Measurements from ENCODE around the gene PPP1CC.
A peak's percentile ranks its signal among the peaks of the same experiment; 100 is the strongest.
"Not testable (repeated sequence)": the region's sequence is repeated elsewhere in the genome, so short reads cannot be mapped to it uniquely, and the experiment has no call there.

The PPP1CC gene

GRCh38 chr12:110725267-110725666 is 17.4 kb downstream of the PPP1CC start:
- DNase-seq (ENCODE audit: low spot score): no peak

- not testable (repeated sequence) for DNase-seq (ENCODE audit: low spot score)
Measured at GRCh38 chr12:110722892-110723291, 19.8 kb downstream of the PPP1CC start.

DNA sequence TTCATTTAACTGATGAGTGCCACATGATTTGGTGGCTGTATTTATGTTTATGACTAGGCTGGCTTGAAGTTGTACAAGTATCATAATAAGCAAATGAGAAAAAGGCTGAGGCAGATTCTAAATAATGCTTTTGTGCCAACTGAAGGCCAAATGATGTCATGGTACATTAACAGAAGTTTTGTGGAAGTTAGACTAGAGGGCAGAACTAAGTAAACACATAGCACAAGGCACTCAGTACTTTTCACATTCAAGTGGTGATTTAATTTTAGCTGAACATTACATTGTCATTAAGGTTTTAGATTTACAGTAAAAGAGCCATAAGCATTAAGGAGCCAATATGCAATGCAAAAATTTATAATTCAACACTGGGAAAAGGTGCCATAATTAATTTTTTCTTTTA is 21.1 kb downstream of the PPP1CC start:
- DNase-seq (ENCODE audit: low spot score): no peak

DNA sequence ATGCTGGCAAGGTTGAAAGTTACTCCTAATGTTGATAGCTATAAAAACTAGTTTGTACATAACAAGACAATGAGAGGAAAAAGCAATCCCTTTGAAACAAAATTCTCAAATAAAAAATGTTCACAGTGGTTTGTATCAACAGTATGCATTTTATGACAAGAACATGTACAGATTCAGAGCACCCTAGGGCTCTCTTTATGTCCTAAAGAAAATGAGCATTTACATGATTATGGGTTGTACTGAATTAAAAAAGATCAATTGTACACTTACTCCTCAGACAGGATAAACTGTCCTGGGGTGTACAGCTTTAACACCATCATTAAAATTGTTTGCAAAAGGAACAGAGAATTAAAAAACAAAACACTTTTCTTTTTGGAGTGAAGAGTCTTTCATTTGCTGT is 22.2 kb downstream of the PPP1CC start:
- DNase-seq (ENCODE audit: low spot score): no peak

DNA sequence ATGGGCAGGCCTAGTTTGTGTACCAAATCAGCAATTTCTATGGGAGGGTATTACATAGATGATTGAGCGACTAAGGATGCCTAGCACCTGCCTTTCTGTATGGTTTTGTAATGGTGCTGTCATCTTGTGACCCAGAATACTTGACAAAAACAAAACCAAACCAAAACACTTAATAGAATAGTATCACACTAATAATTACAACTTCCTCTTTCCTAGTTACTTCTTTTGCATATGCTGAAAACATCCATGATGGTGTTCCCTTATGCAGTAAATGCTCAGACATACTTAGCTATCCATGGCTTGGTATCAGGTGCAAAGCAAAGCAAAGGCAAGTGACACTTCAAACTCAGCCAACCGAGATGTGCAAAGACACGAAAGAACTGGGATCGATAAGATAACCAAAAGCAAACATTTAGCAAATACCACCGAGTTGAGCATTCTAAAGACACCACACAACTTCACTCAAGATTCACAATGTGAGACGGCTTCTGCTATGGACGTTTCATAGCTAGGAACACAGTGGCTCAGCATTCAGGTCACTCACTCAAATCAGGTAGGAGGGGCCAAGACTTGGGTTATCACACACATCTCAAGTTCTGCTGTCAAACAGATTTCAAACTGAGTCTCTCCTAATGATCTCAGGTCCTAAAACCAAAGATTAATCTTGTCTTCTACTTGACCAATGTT is 24.3 kb downstream of the PPP1CC start:
- no peak for DNase-seq (ENCODE audit: low spot score)

DNA sequence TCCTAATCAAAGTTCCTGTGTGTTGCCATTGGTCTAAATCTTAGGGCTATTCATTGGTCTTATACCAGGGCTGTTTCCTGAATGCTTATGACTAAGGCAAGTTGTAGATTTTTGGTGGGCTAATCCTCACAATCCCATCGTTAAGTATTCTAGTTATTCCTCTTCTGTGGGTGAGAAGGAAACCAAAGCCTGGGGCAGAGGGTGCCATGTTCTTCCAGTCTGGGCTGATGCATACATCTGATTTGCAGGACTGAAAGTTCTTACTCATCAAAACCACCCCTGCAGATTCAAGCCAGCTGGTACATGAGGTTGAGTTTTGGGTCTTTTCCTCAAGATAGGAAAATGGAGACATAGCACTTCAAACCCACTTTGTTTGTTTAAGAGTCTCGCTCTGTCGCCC is 25.7 kb downstream of the PPP1CC start:
- no peak for DNase-seq (ENCODE audit: low spot score)

DNA sequence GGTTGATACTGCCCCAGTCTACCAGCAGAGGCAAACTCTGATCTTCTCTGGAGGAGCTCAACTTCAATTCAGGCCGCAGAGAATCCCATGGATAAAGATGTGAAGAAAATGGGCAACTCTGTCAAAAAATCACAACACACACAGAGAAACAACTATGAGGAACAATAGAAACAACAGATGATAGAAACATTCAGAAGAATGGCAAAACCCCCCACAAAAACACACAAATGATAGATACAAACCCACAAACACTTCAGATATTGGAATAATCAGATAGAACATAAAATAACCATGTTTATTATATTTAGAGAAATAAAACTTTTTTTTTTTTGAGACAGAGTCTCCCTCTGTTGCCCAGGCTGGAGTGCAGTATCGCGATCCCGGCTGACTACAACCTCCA is 33.8 kb downstream of the PPP1CC start:
- no peak for DNase-seq (ENCODE audit: low spot score)

- no peak for DNase-seq (ENCODE audit: low spot score)
Measured at GRCh38 chr12:110705309-110705708, 37.4 kb downstream of the PPP1CC start.

DNA sequence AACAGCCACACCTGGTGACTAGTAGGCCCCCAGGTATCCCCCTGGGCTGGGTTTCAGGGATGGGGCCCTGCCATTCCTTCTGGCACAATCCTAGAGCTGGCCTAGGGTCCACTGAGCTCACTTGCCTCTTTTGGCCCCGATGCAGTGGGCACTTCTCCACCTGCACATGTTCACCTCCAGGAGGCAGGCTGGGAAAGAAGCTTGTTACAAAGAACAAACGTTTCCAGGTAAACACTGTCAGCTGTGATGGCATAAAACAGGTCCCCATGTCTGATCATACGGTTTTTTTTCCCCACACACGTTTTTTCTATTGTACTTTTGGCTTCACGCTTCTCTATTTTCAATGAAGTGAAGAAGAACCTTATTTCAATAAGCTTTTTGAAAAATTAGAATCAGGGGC is 37.9 kb downstream of the PPP1CC start:
- DNase-seq (ENCODE audit: low spot score): no peak

DNA sequence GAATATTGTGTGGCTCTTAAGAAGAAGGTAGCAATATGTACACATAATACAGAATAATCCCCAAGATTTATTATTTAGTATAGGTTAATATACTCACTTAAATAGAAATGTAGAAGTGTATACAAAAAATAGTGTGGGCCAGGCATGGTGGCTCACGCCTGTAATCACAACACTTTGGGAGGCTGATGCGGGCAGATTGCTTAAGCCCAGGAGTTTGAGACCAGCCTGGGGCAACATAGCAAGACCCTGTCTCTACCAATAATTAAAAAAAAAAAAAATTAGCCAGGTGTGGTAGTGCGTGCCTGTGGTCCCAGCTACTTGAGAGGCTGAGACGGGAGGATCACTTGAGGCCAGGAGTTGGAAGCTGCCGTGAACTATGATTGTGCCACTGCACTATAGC is 38.5 kb downstream of the PPP1CC start:
- DNase-seq (ENCODE audit: low spot score): no peak

GRCh38 chr12:110702081-110702480 is 40.6 kb downstream of the PPP1CC start:
- DNase-seq (ENCODE audit: low spot score): no peak

DNA sequence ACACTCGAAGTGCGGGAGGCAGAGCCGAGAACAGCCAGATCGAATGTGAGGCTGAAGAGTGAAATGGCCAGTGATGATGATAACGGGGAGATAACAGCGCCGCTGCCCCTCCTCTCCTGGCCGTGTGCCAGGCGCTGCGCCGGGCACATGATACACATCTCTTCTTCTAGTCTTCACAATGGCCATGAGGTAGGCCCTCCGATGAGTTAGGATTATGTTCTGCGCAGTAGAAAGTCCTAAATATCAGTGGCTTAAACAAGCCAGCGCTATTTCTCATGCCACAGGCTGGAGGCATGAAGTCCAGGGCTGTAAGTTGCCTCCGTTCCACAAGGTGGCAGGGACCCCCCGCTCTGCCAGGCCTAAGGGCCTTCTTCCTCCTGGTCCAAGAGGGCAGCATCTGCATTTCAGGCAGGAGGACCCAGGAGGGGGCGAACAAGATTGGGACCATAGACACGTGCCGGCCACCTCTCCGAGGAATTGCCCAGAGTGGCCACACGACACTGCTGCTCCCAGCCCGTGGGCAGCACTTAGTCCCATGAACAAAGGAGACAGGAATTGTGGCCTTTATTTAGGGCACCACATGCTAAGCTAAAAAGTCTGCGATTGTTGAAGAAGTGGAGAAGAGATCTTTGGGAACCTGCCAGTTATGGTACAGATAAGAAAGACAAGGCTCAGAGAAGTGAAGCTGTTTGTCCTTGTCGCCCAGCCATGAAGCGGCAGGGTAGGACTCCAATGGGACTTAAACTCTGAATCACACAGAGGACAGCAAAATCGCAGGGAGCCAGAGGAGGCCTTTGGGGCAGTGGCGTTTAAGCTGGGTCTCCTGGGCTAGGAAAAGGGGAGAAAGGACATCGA is 42.9 kb downstream of the PPP1CC start:
- no peak for DNase-seq (ENCODE audit: low spot score)

DNA sequence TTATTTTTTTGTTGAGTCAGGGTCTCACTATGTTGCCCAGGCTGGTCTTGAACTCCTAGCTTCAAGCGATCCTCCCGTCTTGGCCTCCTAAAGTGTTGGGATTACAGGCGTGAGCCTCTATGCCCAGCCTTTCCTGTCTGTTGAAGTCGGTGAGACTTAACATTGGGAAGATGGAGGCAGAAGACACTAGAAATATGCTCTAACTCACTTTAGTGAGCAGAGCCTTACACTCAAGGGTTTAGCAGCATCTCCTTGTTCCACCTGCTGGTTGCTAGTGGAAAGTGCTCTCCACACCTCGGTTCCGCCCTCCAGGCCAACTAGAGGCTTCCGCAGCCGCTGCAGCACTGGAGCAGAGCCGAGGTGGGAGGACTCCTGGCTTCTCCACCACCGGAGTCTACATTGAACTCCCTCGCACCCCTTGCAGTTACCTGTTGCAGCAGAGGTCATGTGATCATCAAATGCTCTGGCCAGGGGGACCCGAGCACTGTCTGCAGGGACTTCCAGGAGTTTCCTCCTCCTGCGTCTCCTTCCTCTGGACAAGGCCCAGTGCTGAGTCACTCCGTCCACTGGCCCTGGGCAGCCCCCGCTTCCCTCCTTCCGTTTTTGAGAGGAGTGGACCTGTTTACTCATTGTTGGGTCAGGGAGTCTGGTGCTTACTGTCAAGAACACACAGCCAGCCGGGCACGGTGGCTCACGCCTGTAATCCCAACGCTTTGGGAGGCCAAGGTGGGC is 44.4 kb downstream of the PPP1CC start:
- peak; percentile 47 for DNase-seq (ENCODE audit: low spot score)

DNA sequence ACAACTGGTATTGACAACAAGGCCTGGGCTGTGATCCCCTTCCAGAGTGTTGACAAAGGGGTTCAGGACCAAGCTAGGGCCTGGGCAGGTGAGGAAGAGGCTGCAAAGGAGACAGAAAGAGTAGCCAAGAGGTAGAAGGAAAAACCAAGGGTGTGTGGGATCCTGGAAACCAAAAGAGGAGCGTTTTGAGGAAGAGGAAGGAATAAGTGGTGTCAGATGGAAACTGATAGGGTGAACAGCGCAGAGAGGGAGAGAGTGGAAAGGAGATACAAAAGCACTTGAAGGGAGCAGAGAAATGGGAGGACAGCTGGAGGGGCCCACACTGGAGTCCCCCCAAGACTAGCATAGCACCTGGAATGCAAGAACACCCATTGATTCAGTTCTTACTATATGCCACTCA is 45.5 kb downstream of the PPP1CC start:
- no peak for DNase-seq (ENCODE audit: low spot score)

- no peak for DNase-seq (ENCODE audit: low spot score)
Measured at GRCh38 chr12:110696283-110696682, 46.4 kb downstream of the PPP1CC start.

- no peak for DNase-seq (ENCODE audit: low spot score)
Measured at GRCh38 chr12:110694330-110694901, 48.3 kb downstream of the PPP1CC start.

GRCh38 chr12:110693731-110694130 is 49.0 kb downstream of the PPP1CC start:
- DNase-seq (ENCODE audit: low spot score): no peak

DNA sequence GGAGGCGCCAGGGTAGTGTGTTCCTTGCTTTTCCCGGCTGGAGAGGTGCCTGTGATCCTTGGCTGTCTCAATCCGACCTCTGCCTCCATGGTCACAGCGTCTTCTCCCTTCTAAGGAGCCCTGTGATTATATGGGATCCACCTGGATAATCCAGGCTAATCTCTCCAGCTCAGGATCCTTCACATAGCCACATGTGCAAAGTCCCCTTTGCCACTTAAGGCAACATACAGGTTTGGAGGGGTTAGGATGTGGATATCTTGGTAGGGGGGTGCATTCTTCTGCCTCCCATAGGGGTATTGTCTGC is 52.6 kb downstream of the PPP1CC start:
- no peak for DNase-seq (ENCODE audit: low spot score)

DNA sequence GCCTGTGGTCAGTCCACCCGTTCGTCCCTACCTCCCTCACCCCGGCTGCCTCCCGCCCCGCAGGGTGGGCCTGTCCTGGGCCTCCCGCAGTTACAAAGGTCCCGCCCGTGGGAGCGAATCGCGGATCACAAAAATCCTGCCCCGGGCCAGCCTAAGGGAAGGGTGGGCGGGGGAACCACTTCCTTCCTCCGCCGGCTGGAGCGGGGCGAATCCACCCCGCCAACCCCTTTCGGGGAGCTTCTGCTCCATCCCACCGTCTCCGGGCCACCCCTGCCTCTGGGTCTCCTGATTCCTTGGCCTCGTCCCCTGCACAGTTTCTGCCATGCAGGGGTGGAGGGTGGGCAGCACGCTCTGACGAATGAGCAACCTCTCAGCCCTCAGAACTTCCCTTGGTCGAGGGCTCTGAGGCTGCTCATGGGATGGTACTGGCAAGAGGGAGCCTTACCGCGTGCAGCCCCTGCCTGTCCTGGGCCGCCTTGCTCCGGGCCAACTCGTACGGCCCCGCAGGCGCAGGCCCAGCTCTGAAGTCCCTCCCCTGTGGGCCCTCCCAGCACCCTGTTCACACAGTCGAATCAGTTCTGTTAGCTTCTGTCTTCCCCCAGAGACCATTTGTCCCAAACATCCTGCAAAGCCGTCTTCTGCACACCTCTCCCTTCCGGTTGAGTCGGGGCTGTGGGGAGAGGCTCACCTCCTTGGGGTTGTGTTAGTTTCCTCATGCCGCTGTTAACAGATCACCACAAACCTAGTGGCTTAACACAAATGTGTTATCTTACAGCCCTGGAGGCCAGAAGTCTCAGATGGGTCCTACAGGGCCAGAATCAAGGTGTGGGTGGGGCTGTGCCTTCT is 53.2 kb downstream of the PPP1CC start:
- DNase-seq (ENCODE audit: low spot score): peak; percentile 72

GRCh38 chr12:110688446-110689280 is 54.0 kb downstream of the PPP1CC start, which contains the start of gene HVCN1:
HVCN1 (minus strand) TSS chr12:110689115; CDS start chr12:110683245, 5,870 bp downstream.
- DNase-seq (ENCODE audit: low spot score): peak; percentile 78
